Smooth muscle cell (in vitro differentiated cells): Measurements from ENCODE around the gene CPPED1. TPM values are rescaled to one million over a fixed set of nuclear protein-coding genes. Genes with fewer than 3 reads are reported as not detected.

Experiments used
- DNase-seq: peaks from one replicate; lab custom pipeline; 2025; ENCODE audit not compliant: unreplicated experiment; lab: John Stamatoyannopoulos, UW
- H2AFZ ChIP-seq: fragments of 200-600 bp; sonication (generic); 2 replicates; pipeline ENCODE4 v1.6.0; 2016; ENCODE audit warnings: antibody characterized with exemption, low read depth, mild to moderate bottlenecking
- H3F3A ChIP-seq: fragments of 200-600 bp; sonication (generic); 2 replicates; pipeline ENCODE4 v1.6.0; 2017; ENCODE audit warnings: antibody characterized with exemption, low read depth
- H3K27ac ChIP-seq: fragments of 200-600 bp; sonication (generic); 2 replicates; pipeline ENCODE4 v1.5.1; 2016; ENCODE audit warnings: low read depth, mild to moderate bottlenecking
- H3K27me3 ChIP-seq: fragments of 200-600 bp; sonication (generic); 2 replicates; pipeline ENCODE4 v1.6.1; 2016; ENCODE audit warnings: low read depth, mild to moderate bottlenecking
- H3K36me3 ChIP-seq: fragments of 200-600 bp; sonication (generic); 2 replicates; pipeline ENCODE4 v1.5.1; 2016; ENCODE audit warnings: low read depth
- H3K4me1 ChIP-seq: fragments of 200-600 bp; sonication (generic); 2 replicates; pipeline ENCODE4 v1.5.1; 2016; ENCODE audit warnings: low read depth
- H3K4me2 ChIP-seq: fragments of 200-600 bp; sonication (generic); 2 replicates; pipeline ENCODE4 v1.6.0; 2016; ENCODE audit warnings: mild to moderate bottlenecking
- H3K4me3 ChIP-seq: fragments of 200-600 bp; sonication (generic); 2 replicates; pipeline ENCODE4 v1.5.1; 2016; ENCODE audit warnings: mild to moderate bottlenecking
- H3K79me2 ChIP-seq: fragments of 200-600 bp; sonication (generic); 2 replicates; pipeline ENCODE4 v1.6.0; 2016; ENCODE audit warnings: low read depth, mild to moderate bottlenecking
- H3K9ac ChIP-seq: fragments of 200-600 bp; sonication (generic); 2 replicates; pipeline ENCODE4 v1.6.0; 2016; ENCODE audit warnings: low read depth
- H3K9me3 ChIP-seq: fragments of 200-600 bp; sonication (generic); replicated peaks from 2 replicates; pipeline ENCODE4 v1.5.1; 2016; ENCODE audit warnings: low read depth
- H4K20me1 ChIP-seq: fragments of 200-600 bp; sonication (generic); 2 replicates; pipeline ENCODE4 v1.6.0; 2016; ENCODE audit warnings: low read depth
- CTCF ChIP-seq: fragments of 200-600 bp; sonication (generic); IDR thresholded peaks from 2 replicates; pipeline ENCODE4 v1.5.1; 2017; ENCODE audit warnings: borderline replicate concordance, mild to moderate bottlenecking, antibody characterized with exemption; ENCODE audit not compliant: insufficient read depth, poor library complexity, severe bottlenecking
- WGBS: methylation state at CpG from one replicate; pipeline ENCODE4 v1.1.7; 2016; ENCODE audit warnings: low lambda C conversion rate; 5-methylcytosine and 5-hydroxymethylcytosine counted together
- polyA plus RNA-seq: library from polyadenylated mRNA; unstranded; fragments of >200 nt; fragmentation: Nextera tagmentation; extraction: Ambion mirVana; gene quantifications from 2 replicates; pipeline ENCODE4 v1.2.1, GENCODE V29; 2016
- total RNA-seq: library from RNA; depleted of rRNA; stranded (reverse); fragments of >200 nt; gene quantifications from 2 replicates; pipeline ENCODE4 v1.2.3, GENCODE V29; 2014

Gene CPPED1
- total and polyA plus RNA-seq, 2 experiments from 2014 or later = 17.2 to 20.9 TPM

DNA sequence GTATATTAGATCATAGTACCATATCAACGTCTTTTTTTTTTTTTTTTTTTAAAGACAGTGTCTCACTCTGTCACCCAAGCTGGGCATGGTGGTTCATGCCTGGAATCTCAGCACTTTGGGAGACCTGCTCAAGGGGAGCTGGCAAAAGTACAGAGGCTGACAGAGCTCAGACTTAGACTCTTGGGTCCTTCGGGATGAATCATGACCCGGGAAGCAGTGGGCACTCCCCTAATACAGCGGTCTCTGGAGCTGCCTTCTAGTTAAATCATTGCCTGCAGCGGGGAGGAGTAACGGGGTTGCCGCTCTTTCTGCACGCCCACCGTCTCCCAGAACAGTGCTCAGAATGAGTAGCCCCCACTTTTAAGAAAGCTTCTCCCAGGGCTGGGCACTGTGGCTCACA, 174.4 kb downstream of the CPPED1 start:
- H3K4me3 ChIP-seq = no peak overlapping the region
- no peaks in the 10 kb centered on the region for H3K79me2 ChIP-seq
- no peak overlapping the region for H3K4me2 ChIP-seq
- no peaks in the 10 kb centered on the region for H3K9me3 ChIP-seq
- no peak for TF ChIP-seq CTCF
- H3K4me1 ChIP-seq = no peaks in the 10 kb centered on the region
- no peak overlapping the region for H3K9ac ChIP-seq
- H3F3A ChIP-seq = no peaks in the 10 kb centered on the region
- 91% methylated on average over 9 of the region's 9 CpGs for WGBS
- no peaks in the 10 kb centered on the region for H4K20me1 ChIP-seq
- peaks cover 14% of the 10 kb centered on the region for H3K27me3 ChIP-seq
- DNase-seq = no peak
- no peak overlapping the region for H3K27ac ChIP-seq
- no peak overlapping the region for H2AFZ ChIP-seq
- no peaks in the 10 kb centered on the region for H3K36me3 ChIP-seq

DNA sequence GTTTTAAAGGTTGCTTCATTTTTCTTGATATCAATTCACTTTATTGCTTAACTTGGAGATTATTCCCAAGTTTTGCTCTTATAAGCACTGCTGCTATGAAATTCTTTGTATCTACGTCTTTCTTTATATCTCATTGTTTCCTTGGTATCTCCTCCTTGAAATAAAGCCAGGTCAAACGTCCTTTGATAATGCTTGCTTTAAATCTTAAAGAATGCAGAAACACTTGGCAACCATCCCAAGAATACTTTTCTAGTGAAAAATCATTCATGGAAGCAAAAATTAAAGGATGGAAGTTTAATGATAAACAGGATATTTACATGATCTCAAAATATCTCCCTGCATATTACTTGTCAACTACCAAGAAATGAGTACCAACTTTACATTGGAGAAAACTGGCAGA, 175.2 kb downstream of the CPPED1 start:
- H3K4me3 ChIP-seq = no peak overlapping the region
- no peak overlapping the region for H3K4me2 ChIP-seq
- H4K20me1 ChIP-seq = no peaks in the 10 kb centered on the region
- no peak for DNase-seq
- 71% methylated on average over 2 of the region's 2 CpGs for WGBS
- H3F3A ChIP-seq = no peaks in the 10 kb centered on the region
- H3K27me3 ChIP-seq = peaks cover 8% of the 10 kb centered on the region
- H3K27ac ChIP-seq = no peak overlapping the region
- H2AFZ ChIP-seq = no peak overlapping the region
- no peak overlapping the region for H3K9ac ChIP-seq
- no peaks in the 10 kb centered on the region for H3K9me3 ChIP-seq
- no peak for TF ChIP-seq CTCF
- no peaks in the 10 kb centered on the region for H3K36me3 ChIP-seq
- no peaks in the 10 kb centered on the region for H3K4me1 ChIP-seq
- no peaks in the 10 kb centered on the region for H3K79me2 ChIP-seq

DNA sequence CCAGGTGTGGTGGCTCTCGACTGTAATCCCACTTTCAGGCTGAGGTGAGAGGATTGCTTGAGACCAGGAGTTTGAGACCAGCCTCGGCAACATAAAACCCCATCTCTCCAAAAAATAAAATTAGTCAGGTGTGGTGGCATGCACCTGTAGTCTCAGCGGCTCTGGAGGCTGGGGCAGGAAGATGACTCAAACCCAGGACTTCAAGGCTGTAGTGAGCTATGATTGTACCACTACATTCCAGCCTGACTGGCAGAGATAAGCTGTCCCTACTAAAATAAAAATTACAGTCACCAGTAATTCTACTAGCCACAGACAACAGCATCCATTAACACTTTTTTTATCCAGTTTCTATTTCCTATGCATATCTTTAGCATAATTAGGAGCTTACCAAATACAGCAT, 176.3 kb downstream of the CPPED1 start:
- WGBS = 84% methylated on average over 3 of the region's 3 CpGs

More for the DNA sequence above, 176.3 kb downstream of the CPPED1 start:
- DNase-seq = no peak
- H3K4me1 ChIP-seq = no peaks in the 10 kb centered on the region
- no peaks in the 10 kb centered on the region for H3K36me3 ChIP-seq
- no peak overlapping the region for H3K9ac ChIP-seq
- H3K27me3 ChIP-seq = peaks cover under 1% of the 10 kb centered on the region
- no peak overlapping the region for H3K27ac ChIP-seq
- no peak for TF ChIP-seq CTCF
- H2AFZ ChIP-seq = no peak overlapping the region
- no peaks in the 10 kb centered on the region for H3K9me3 ChIP-seq
- no peak overlapping the region for H3K4me3 ChIP-seq
- no peaks in the 10 kb centered on the region for H4K20me1 ChIP-seq
- no peaks in the 10 kb centered on the region for H3K79me2 ChIP-seq
- no peak overlapping the region for H3K4me2 ChIP-seq
- H3F3A ChIP-seq = no peaks in the 10 kb centered on the region
